ENCODE results near the gene RNF213.

GRCh38 chr17:80441133-80441578, 180.5 kb downstream of the RNF213 start:
- TF ChIP-seq CTCF (IDR thresholded peaks at IDR 0.05 in 2 of 3, conservative IDR thresholded peaks at IDR 0.05 in 1 of 3; ENCODE audit: borderline replicate concordance in 1 of 3, insufficient read depth in 1 of 3, low read depth in 2 of 3, low read length in 2 of 3) (no peak), POLR2A (IDR thresholded peaks at IDR 0.05; ENCODE audit: borderline replicate concordance, extremely low read depth, insufficient read depth, insufficient read length) (no peak), REST (IDR thresholded peaks at IDR 0.05; ENCODE audit: low read depth) (peak; percentile 97), EZH2 (IDR thresholded peaks at IDR 0.05) (no peak), SIN3A (IDR thresholded peaks at IDR 0.05; ENCODE audit: low read depth) (no peak)
